GM23248 (cell line): ENCODE results near the gene AVPI1. TPM values are rescaled to one million over a fixed set of nuclear protein-coding genes. Genes with fewer than 3 reads are reported as not detected.
"Not testable (repeated sequence)": the region's sequence is repeated elsewhere in the genome, so short reads cannot be mapped to it uniquely, and the experiment has no call there.

Experiments
- DNase-seq: peaks from one replicate; pipeline ENCODE4 v3.0.0-alpha.2; 2015
- H2AFZ ChIP-seq: fragments of 200-600 bp; sonication (generic); 2 replicates; pipeline ENCODE4 v1.6.1; 2016; ENCODE audit warnings: antibody characterized with exemption
- H3F3A ChIP-seq: fragments of 200-600 bp; sonication (generic); 2 replicates; pipeline ENCODE4 v1.6.1; 2016; ENCODE audit warnings: mild to moderate bottlenecking, antibody characterized with exemption, mixed run types; ENCODE audit not compliant: insufficient read depth
- H3K27ac ChIP-seq: fragments of 200-600 bp; sonication (generic); 2 replicates; pipeline ENCODE4 v1.5.1; 2016; ENCODE audit warnings: mild to moderate bottlenecking
- H3K27me3 ChIP-seq: fragments of 200-600 bp; sonication (generic); replicated peaks from 2 replicates; pipeline ENCODE4 v1.6.1; 2016; ENCODE audit warnings: mild to moderate bottlenecking; ENCODE audit not compliant: insufficient read depth
- H3K36me3 ChIP-seq: fragments of 200-600 bp; sonication (generic); 2 replicates; pipeline ENCODE4 v1.6.1; 2016; ENCODE audit warnings: low read depth, mild to moderate bottlenecking
- H3K4me1 ChIP-seq: fragments of 200-600 bp; sonication (generic); 2 replicates; pipeline ENCODE4 v1.6.1; 2016; ENCODE audit warnings: mild to moderate bottlenecking; ENCODE audit not compliant: insufficient read depth
- H3K4me2 ChIP-seq: fragments of 200-600 bp; sonication (generic); one replicate; pipeline ENCODE4 v1.6.1; 2016; ENCODE audit warnings: mild to moderate bottlenecking; ENCODE audit not compliant: unreplicated experiment
- H3K4me3 ChIP-seq: fragments of 200-600 bp; sonication (generic); 2 replicates; pipeline ENCODE4 v1.5.1; 2016; ENCODE audit warnings: mild to moderate bottlenecking
- H3K79me2 ChIP-seq: fragments of 200-600 bp; sonication (generic); 2 replicates; pipeline ENCODE4 v1.6.1; 2016; ENCODE audit warnings: mild to moderate bottlenecking; ENCODE audit not compliant: insufficient read depth
- H3K9ac ChIP-seq: fragments of 200-600 bp; sonication (generic); 2 replicates; pipeline ENCODE4 v1.6.1; 2016; ENCODE audit warnings: mild to moderate bottlenecking
- H3K9me2 ChIP-seq: fragments of 200-600 bp; sonication (generic); 2 replicates; pipeline ENCODE4 v1.6.1; 2016; ENCODE audit warnings: mixed run types, mild to moderate bottlenecking, moderate library complexity; ENCODE audit not compliant: insufficient read depth
- H3K9me3 ChIP-seq: fragments of 200-600 bp; sonication (generic); one replicate; pipeline ENCODE4 v1.6.1; 2017; ENCODE audit warnings: low read depth
- H4K20me1 ChIP-seq: fragments of 200-600 bp; sonication (generic); 2 replicates; pipeline ENCODE4 v1.6.0; 2016; ENCODE audit not compliant: insufficient read depth
- EZH2 ChIP-seq: fragments of 200-600 bp; sonication (generic); IDR thresholded peaks from 2 replicates; pipeline ENCODE4 v1.6.1; 2018; ENCODE audit warnings: antibody characterized with exemption, mild to moderate bottlenecking; ENCODE audit not compliant: insufficient read depth, poor library complexity, severe bottlenecking
- EZH2phosphoT487 ChIP-seq: fragments of 200-600 bp; sonication (generic); IDR thresholded peaks from 2 replicates; pipeline ENCODE4 v1.6.1; 2018; ENCODE audit warnings: antibody characterized with exemption, moderate library complexity, mild to moderate bottlenecking, low read depth; ENCODE audit not compliant: insufficient read depth
- WGBS, 2 experiments: methylation state at CpG; one replicate each; pipeline ENCODE4 v1.1.6; 2015 to 2017; ENCODE audit warnings: low lambda C conversion rate in 2 of 2, low coverage in 1 of 2; ENCODE audit errors: missing lambda C conversion rate in 2 of 2; 5-methylcytosine and 5-hydroxymethylcytosine counted together
- in situ Hi-C: fragments of 300-500 bp; cut with MboI; formaldehyde crosslinking; loops from 2 replicates; pipeline ENCODE4 v1.15.0; 2020
- polyA plus RNA-seq: library from polyadenylated mRNA; unstranded; fragments of >200 nt; fragmentation: Nextera tagmentation; extraction: Ambion mirVana; gene quantifications from 2 replicates; pipeline ENCODE4 v1.2.1, GENCODE V29; 2016
- total RNA-seq: library from RNA; depleted of rRNA; stranded (reverse); fragments of >200 nt; shearing (Covaris generic); gene quantifications from 2 replicates; pipeline ENCODE4 v1.2.3, GENCODE V29; 2014

The AVPI1 gene
- total and polyA plus RNA-seq, 2 experiments from 2014 or later, result 31.4 to 33.8 TPM

DNA sequence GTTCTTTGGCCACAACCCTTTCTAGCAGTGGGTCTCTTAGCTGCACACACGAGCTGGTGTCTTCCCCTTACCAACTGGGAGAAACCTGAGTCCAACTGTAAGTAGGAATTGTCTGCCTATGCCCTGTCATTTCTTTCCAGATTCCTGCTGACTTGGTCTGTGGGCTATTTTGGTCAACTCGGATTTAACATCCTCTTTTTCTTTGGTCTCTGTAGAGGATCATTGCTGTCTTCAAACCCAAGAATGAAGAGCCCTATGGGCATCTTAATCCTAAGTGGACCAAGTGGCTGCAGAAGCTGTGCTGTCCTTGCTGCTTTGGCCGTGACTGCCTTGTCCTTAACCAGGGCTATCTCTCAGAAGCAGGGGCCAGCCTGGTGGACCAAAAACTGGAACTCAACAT lies 36.3 kb downstream of the AVPI1 start:
- H3K9me3 ChIP-seq, result no peaks in the 10 kb centered on the region
- no peaks in the 10 kb centered on the region for H3K9me2 ChIP-seq
- H3K27ac ChIP-seq, result peak overlapping the region; percentile 87
- H3K4me3 ChIP-seq, result no peak overlapping the region
- H2AFZ ChIP-seq, result no peak overlapping the region
- H3K4me2 ChIP-seq, result no peak overlapping the region
- H3F3A ChIP-seq, result peaks cover 49% of the 10 kb centered on the region
- in situ Hi-C loops, result no loop called here
- peaks cover 34% of the 10 kb centered on the region for H3K4me1 ChIP-seq
- no peak overlapping the region for H3K9ac ChIP-seq
- TF ChIP-seq EZH2 (no peak), EZH2phosphoT487 (no peak)
- H3K36me3 ChIP-seq, result peaks cover 33% of the 10 kb centered on the region
- H3K27me3 ChIP-seq, result no peaks in the 10 kb centered on the region
- WGBS, 2 experiments, result 95 to 98% methylated on average over 3 of the region's 3 CpGs
- no peak for DNase-seq
- H3K79me2 ChIP-seq, result peaks cover 91% of the 10 kb centered on the region
- no peaks in the 10 kb centered on the region for H4K20me1 ChIP-seq

DNA sequence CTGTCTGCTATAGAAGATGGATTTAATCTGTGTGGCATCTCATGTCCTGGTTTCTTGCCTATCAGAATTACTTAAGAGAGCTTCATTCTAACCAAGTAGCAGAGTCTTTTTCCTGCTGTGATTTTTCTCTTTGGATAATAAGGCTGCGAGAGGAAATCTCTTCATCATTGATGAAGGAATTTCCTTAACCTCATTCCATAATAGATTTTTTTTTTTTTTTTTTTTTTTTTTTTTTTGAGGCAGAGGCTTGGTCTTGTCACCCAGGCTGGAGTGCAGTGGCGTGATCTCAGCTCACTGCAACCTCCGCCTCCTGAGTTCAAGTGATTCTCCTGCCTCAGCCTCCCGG lies 37.7 kb downstream of the AVPI1 start:
- Histone ChIP-seq H3K79me2 (peaks cover 92% of the 10 kb centered on the region), H3K4me2 (peak overlapping the region; percentile 77), H3K27ac (peak overlapping the region; percentile 87), H3K4me1 (peaks cover 34% of the 10 kb centered on the region), H3K9ac (peak overlapping the region; percentile 57), H3K36me3 (peaks cover 31% of the 10 kb centered on the region), H3F3A (peaks cover 49% of the 10 kb centered on the region), H3K4me3 (peak overlapping the region; percentile 54)
- 43 to 59% methylated on average over 4 of the region's 4 CpGs for WGBS, 2 experiments
- in situ Hi-C loops, H3K9me3 ChIP-seq, H2AFZ ChIP-seq, H3K9me2 ChIP-seq, H3K27me3 ChIP-seq, H4K20me1 ChIP-seq, DNase-seq: not testable (repeated sequence)

DNA sequence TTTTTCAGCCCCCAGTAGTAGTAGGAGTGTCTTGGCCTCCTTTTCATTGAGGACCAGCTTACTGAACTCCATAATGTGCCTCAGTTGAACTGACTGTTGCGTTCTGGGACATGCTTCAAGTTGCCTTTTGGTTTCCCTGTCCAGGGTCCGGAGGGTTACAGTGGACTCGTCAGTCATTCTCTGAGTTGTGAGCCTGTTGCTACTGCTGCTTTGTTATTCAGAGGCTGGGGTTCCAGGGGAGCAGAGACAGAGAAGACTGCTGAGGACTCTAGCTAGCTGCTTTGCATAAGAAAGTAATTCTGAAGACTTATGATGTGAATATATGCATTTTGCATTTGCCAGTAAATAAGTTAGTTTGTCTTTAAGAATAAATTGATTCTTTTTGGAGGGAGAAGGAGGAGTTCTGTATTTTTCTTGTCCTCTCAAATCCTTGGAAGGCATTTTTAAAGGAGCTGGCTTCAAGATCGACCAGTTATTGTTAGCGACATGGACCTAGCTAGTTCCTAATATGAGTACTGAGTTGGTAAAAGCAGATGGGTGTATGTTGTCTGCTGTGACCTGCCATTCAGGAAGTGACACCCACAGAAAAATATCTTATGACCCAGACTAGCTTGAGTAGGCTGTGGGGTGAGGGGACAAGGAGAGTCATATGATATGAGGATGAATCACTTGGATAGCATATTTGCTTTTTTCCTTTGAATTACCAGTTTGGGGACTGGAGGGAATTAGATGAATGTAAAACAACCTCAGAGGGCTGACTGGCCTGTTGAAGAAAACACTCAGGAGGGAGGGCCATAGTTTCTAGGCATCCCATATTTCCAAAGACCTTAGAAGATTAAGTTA lies 38.3 kb downstream of the AVPI1 start:
- Histone ChIP-seq H3K27me3 (no peaks in the 10 kb centered on the region), H3K4me2 (peak overlapping the region; percentile 77), H3K27ac (peak overlapping the region; percentile 87), H3K4me3 (peak overlapping the region; percentile 54), H4K20me1 (no peaks in the 10 kb centered on the region), H3K79me2 (peaks cover 92% of the 10 kb centered on the region), H3F3A (peaks cover 49% of the 10 kb centered on the region), H3K9ac (peak overlapping the region; percentile 57), H3K9me3 (no peaks in the 10 kb centered on the region), H3K9me2 (no peaks in the 10 kb centered on the region), H2AFZ (peak overlapping the region; percentile 1; the same call in 1 of the 2 replicates), H3K36me3 (peaks cover 30% of the 10 kb centered on the region), H3K4me1 (peaks cover 34% of the 10 kb centered on the region)
- TF ChIP-seq EZH2phosphoT487, result no peak
- no peak for TF ChIP-seq EZH2
- peak; percentile 96 for DNase-seq
- in situ Hi-C loops, result no loop called here
- 42 to 43% methylated on average over 5 of the region's 5 CpGs for WGBS, 2 experiments

DNA sequence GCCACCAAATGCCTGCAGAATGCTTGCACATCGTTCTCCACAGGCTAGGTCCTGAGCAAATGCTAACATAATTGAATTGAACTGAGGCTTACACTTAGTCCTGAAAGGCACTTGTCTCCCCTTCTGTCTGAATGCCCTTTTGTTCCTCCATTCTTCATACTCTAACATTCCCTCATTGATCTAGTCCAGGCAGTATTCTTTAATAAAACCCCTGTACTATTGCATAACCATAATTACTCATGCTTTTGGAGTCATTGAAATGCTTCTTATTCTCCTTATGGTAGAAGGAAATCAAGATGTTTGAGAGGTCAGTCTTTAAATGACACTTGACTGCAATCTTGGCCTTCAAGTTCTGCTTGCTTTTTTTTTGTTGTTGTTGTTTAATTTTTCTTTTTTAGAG lies 39.5 kb downstream of the AVPI1 start:
- Histone ChIP-seq H3K4me2 (peak overlapping the region; percentile 77), H3K4me3 (no peak overlapping the region), H3K9me2 (no peaks in the 10 kb centered on the region), H3F3A (peaks cover 59% of the 10 kb centered on the region), H2AFZ (no peak overlapping the region), H3K36me3 (peaks cover 23% of the 10 kb centered on the region), H3K9me3 (no peaks in the 10 kb centered on the region), H4K20me1 (no peaks in the 10 kb centered on the region), H3K27ac (peak overlapping the region; percentile 87), H3K79me2 (peaks cover 92% of the 10 kb centered on the region), H3K27me3 (no peaks in the 10 kb centered on the region), H3K4me1 (peaks cover 39% of the 10 kb centered on the region), H3K9ac (no peak overlapping the region)
- TF ChIP-seq EZH2phosphoT487, result no peak
- TF ChIP-seq EZH2, result no peak
- DNase-seq, result peak; percentile 71
- in situ Hi-C loops, result no loop called here
- WGBS, 2 experiments, result 29 to 33% methylated on average over 1 of the region's 1 CpG
